OCI-LY1 (cell line): Measurements from ENCODE around the gene LAMB3.

ENCODE experiments used
- CTCF ChIP-seq: fragments of 200-600 bp; sonication (generic), shearing (Covaris generic); IDR thresholded peaks from 2 replicates; pipeline ENCODE4 v1.5.1; 2017; ENCODE audit warnings: mild to moderate bottlenecking, antibody characterized with exemption, low read length, moderate library complexity, mixed read lengths
- EZH2 ChIP-seq: fragments of 200-600 bp; sonication (generic), shearing (Covaris generic); IDR thresholded peaks from 2 replicates; pipeline ENCODE4 v1.8.0; 2017; ENCODE audit warnings: borderline replicate concordance, mixed run types, mild to moderate bottlenecking, antibody characterized with exemption, low read length, moderate library complexity, mixed read lengths

- TF ChIP-seq CTCF (peak; percentile 72), EZH2 (no peak)
Observed at GRCh38 chr1:209576392-209577197, 75.6 kb downstream of the LAMB3 start.
